ENCODE measurements around the gene CCN5.
"Not testable (repeated sequence)": the region's sequence is repeated elsewhere in the genome, so short reads cannot be mapped to it uniquely, and the experiment has no call there.

DNA sequence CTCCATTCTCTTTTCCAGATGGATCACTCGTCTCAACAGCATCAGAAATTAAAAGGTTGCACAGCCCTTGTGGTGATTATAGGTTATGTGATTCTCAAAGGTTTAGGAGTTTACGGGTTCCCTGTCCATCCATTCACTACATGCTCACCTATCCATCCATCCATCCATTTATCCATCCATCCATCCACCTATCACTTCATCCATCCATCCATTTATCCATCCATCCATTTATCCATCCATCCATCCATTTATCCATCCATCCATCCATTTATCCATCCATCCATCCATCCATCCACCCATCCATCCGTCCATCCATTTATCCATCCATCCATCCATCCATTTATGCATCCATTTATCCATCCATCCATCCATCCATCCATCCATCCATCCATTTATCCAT, 48.6 kb downstream of the CCN5 start:
- TF ChIP-seq, protein P1, sequence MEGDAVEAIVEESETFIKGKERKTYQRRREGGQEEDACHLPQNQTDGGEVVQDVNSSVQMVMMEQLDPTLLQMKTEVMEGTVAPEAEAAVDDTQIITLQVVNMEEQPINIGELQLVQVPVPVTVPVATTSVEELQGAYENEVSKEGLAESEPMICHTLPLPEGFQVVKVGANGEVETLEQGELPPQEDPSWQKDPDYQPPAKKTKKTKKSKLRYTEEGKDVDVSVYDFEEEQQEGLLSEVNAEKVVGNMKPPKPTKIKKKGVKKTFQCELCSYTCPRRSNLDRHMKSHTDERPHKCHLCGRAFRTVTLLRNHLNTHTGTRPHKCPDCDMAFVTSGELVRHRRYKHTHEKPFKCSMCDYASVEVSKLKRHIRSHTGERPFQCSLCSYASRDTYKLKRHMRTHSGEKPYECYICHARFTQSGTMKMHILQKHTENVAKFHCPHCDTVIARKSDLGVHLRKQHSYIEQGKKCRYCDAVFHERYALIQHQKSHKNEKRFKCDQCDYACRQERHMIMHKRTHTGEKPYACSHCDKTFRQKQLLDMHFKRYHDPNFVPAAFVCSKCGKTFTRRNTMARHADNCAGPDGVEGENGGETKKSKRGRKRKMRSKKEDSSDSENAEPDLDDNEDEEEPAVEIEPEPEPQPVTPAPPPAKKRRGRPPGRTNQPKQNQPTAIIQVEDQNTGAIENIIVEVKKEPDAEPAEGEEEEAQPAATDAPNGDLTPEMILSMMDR (IDR thresholded peaks at IDR 0.05; ENCODE audit: low read depth, low read length), result not testable (repeated sequence)
- not testable (repeated sequence) for TF ChIP-seq EZH2phosphoT487 (IDR thresholded peaks at IDR 0.05; ENCODE audit: low read depth)

Measured in OCI-LY3 (cell line).